Stimulated activated CD4-positive, alpha-beta T cell treated with anti-CD3 and anti-CD28 coated beads, Interleukin-1b, Interleukin-23, amount 100 ng/mL, for 24 hours (primary cell): Measurements from ENCODE around the gene ZNF343.
"Not testable (repeated sequence)": the region's sequence is repeated elsewhere in the genome, so short reads cannot be mapped to it uniquely, and the experiment has no call there.

Source experiments
- DNase-seq, 4 experiments: peaks; one replicate each; pipeline ENCODE4 v3.0.0-alpha.2; 2020; ENCODE audit warnings: low read depth in 4 of 4, low spot score in 1 of 4

Gene ZNF343

GRCh38 chr20:2508631-2509467, at the start of gene ZNF343:
TSS of gene ZNF343 (minus strand) at chr20:2508915. CDS start at chr20:2493895, 15,020 bp downstream.
- DNase-seq = peak; percentile 49 to 66 (median 56)

GRCh38 chr20:2557873-2558580, 49.3 kb upstream of the ZNF343 start:
- no peak for DNase-seq

GRCh38 chr20:2545594-2545993, 36.9 kb upstream of the ZNF343 start:
- no peak for DNase-seq

- DNase-seq = no peak
These were observed 35.5 kb upstream of the ZNF343 start for GRCh38 chr20:2544211-2544610.

GRCh38 chr20:2542361-2542760, 33.6 kb upstream of the ZNF343 start:
- no peak for DNase-seq

GRCh38 chr20:2541940-2542339, 33.2 kb upstream of the ZNF343 start:
- DNase-seq = no peak

GRCh38 chr20:2538931-2539720, 30.4 kb upstream of the ZNF343 start:
- DNase-seq = no peak

- no peak for DNase-seq
These were observed 29.6 kb upstream of the ZNF343 start for GRCh38 chr20:2538356-2538755.

GRCh38 chr20:2537101-2537500, 28.4 kb upstream of the ZNF343 start:
- DNase-seq = no peak

- DNase-seq = no peak
These were observed 27.9 kb upstream of the ZNF343 start, which contains the start of gene TMC2 for GRCh38 chr20:2536560-2536986. TSS of gene TMC2 (plus strand) at chr20:2536573. CDS start at chr20:2536622, 49 bp downstream.

GRCh38 chr20:2535711-2536559, 27.2 kb upstream of the ZNF343 start:
- no peak for DNase-seq

- DNase-seq = no peak
These were observed 24.4 kb upstream of the ZNF343 start for GRCh38 chr20:2533118-2533517.

GRCh38 chr20:2528671-2529271, 20.1 kb upstream of the ZNF343 start:
- DNase-seq = no peak

GRCh38 chr20:2527762-2528161, 19.0 kb upstream of the ZNF343 start:
- DNase-seq = no peak

GRCh38 chr20:2526218-2526583, 17.5 kb upstream of the ZNF343 start:
- DNase-seq = not testable (repeated sequence)

- peak in 3 of 4 experiments; percentile 16 to 36 (median 29) for DNase-seq
These were observed 16.2 kb upstream of the ZNF343 start for GRCh38 chr20:2524709-2525506.

GRCh38 chr20:2523919-2524708, 15.4 kb upstream of the ZNF343 start:
- DNase-seq = peak; percentile 84 to 96 (median 88)

GRCh38 chr20:2522826-2523429, 14.2 kb upstream of the ZNF343 start:
- DNase-seq = not testable (repeated sequence)
